Fibroblast of lung (primary cell): ENCODE results near the gene LRCH4.

Experiments
- CTCF ChIP-seq, 2 donors: IDR thresholded peaks in 1 of 2; conservative IDR thresholded peaks in 1 of 2; 1 replicate in 1 of 2; 2 replicates in 1 of 2; pipeline ENCODE4 v1.5.1; 2011 to 2012; ENCODE audit warnings: low read length in 2 of 2, control low read depth in 1 of 2, inconsistent platforms in 1 of 2, low read depth in 1 of 2, mild to moderate bottlenecking in 1 of 2
- EZH2 ChIP-seq: IDR thresholded peaks from 2 replicates; pipeline ENCODE4 v1.5.1; 2012; ENCODE audit warnings: low read length, control low read depth, mild to moderate bottlenecking; ENCODE audit errors: missing control alignments

DNA sequence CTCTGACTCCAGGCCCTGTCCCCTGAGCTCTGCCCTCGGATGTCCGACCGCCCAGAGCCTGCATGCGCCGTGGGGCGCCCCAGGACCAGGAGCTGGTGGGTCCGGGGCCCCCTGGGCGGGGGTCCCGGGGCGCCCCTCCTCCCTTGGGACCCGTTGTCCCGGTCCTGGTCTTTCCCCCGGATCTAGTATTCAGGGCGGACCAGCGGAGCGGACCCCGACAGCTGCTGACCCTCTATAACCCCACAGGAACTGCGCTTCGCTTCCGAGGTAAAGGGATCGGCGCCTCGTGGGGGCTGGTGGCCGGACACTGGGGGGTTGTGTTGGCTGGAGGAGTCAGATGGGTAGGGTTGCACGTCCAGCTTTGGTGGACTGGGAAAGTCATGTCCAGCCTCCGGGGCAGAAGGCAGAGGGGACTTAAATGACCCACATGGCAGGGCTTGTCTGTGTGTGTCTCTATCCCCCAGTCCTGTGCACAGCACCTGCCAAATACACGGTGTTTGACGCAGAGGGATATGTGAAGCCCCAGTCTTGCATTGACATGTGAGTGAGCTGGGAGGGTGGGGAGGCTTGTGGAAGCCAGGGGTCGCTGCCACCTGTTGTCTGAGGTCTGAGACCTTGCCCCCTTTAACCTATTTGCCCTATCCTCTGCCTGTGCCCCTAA is 26.9 kb upstream of the LRCH4 start:
- TF ChIP-seq CTCF (conservative IDR thresholded peaks at IDR 0.05 in 1 of 2, IDR thresholded peaks at IDR 0.05 in 1 of 2; ENCODE audit: low read depth in 1 of 2, low read length in 2 of 2) (peak in 1 of 2 donors; percentile 10), EZH2 (no peak)
